Esophagus squamous epithelium (tissue), 4 donors: ENCODE data around the gene UBE3B.

Experiments
- POLR2A ChIP-seq, 4 donors: fragments of 450-650 bp; IDR thresholded peaks; one replicate each; pipeline ENCODE4 v1.6.1; 2017; ENCODE audit warnings: antibody characterized with exemption in 4 of 4, mild to moderate bottlenecking in 4 of 4, moderate library complexity in 3 of 4
- TF ChIP-seq, protein P1 (sequence below), 6 experiments: fragments of 450-650 bp in 4 of 6; fragments of 200-600 bp in 2 of 6; sonication (generic) in 2 of 6; IDR thresholded peaks; one replicate each; pipeline ENCODE4 v1.5.1; 2016 to 2019; ENCODE audit warnings: antibody characterized with exemption in 6 of 6, mild to moderate bottlenecking in 4 of 6, moderate library complexity in 4 of 6

DNA sequence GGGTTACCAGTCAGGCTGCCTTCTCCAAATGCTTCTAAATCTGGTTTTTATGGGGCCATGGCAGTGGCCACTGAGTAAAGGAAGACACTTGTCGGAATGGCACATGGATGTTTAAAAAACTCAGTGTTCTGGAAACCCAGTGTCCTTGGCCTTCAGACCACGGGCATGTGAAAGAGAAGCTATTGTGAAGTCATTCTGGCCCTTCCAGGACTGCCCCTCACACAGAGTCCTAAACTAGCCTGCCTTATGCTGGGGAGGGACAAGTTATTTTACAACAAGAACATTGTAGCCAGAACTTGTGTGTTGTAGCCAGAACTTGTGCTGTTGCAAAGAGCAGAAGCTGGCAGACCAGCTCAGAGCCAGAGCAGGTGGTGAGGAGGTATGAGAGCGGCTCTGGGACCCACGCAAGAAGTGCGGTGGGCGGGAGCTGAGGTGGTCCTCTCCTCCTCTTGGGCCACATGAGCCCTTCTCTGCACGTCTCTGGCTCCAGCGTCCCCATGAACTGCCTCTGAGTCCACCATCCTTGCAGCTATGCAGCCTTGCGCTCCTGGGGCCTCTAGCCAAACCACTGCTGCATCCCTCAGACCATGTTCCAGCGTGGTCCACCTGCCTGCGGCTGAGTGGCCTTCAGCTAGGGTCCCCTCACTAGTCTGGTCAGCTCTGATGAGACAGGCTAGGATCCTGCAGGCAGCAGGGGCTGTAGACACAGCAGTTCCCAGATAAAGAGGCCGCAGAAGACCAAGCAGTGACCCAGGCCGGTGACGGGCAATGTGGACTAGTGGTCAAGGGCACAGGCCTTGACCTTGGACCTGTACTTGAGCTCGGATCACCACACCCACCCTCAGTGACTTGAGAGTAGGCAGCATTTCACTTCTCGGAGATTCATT lies 63.3 kb downstream of the UBE3B start:
- TF ChIP-seq, protein P1, sequence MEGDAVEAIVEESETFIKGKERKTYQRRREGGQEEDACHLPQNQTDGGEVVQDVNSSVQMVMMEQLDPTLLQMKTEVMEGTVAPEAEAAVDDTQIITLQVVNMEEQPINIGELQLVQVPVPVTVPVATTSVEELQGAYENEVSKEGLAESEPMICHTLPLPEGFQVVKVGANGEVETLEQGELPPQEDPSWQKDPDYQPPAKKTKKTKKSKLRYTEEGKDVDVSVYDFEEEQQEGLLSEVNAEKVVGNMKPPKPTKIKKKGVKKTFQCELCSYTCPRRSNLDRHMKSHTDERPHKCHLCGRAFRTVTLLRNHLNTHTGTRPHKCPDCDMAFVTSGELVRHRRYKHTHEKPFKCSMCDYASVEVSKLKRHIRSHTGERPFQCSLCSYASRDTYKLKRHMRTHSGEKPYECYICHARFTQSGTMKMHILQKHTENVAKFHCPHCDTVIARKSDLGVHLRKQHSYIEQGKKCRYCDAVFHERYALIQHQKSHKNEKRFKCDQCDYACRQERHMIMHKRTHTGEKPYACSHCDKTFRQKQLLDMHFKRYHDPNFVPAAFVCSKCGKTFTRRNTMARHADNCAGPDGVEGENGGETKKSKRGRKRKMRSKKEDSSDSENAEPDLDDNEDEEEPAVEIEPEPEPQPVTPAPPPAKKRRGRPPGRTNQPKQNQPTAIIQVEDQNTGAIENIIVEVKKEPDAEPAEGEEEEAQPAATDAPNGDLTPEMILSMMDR (IDR thresholded peaks at IDR 0.05): no peak
- no peak for TF ChIP-seq POLR2A (IDR thresholded peaks at IDR 0.05)
